ENCODE measurements around the gene TMEM184B. TPM values are rescaled to one million over a fixed set of nuclear protein-coding genes. Genes with fewer than 3 reads are reported as not detected.

TMEM184B gene
- total and polyA plus RNA-seq, 2 donors from 2014 or later, result 22.9 to 54.1 TPM

GRCh38 chr22:38308791-38309498, 36.1 kb upstream of the TMEM184B start:
- DNase-seq, result no peak
- peaks cover 0 to 50% (median 28%) of the 10 kb centered on the region in 3 donors for H3K4me1 ChIP-seq (ENCODE audit: control insufficient read depth in 2 of 3, insufficient read depth in 2 of 3, low read depth in 1 of 3, low read length in 3 of 3)
- H3K9me3 ChIP-seq (ENCODE audit: control insufficient read depth in 2 of 3, insufficient read depth in 1 of 3, low read length in 3 of 3), result no peaks in the 10 kb centered on the region
- H3K27me3 ChIP-seq (ENCODE audit: control insufficient read depth, insufficient read depth, low read length), result no peaks in the 10 kb centered on the region
- no peak overlapping the region for H3K27ac ChIP-seq (ENCODE audit: low read depth in 2 of 2, low read length in 2 of 2)
- peak overlapping the region in 1 of 3 donors; percentile 47 for H3K9ac ChIP-seq (ENCODE audit: low read length in 3 of 3)
- peaks cover 3 to 6% (median 3%) of the 10 kb centered on the region in 3 donors for H3K36me3 ChIP-seq (ENCODE audit: control insufficient read depth in 2 of 3, insufficient read depth in 3 of 3, low read length in 3 of 3)
- no peak for TF ChIP-seq CTCF (IDR thresholded peaks at IDR 0.05; ENCODE audit: borderline replicate concordance, extremely low read depth, insufficient read depth)
- H3K4me3 ChIP-seq (ENCODE audit: low read length in 3 of 3), result no peak overlapping the region
- intact Hi-C loops (cut with DNase I), result no loop called here
- FAIRE-seq, result no peak

- H3K27ac ChIP-seq (ENCODE audit: low read depth in 2 of 2, low read length in 2 of 2), result peak overlapping the region; percentile 40 to 54
- H3K4me1 ChIP-seq (ENCODE audit: control insufficient read depth in 2 of 3, insufficient read depth in 2 of 3, low read depth in 1 of 3, low read length in 3 of 3), result peaks cover 0 to 37% (median 27%) of the 10 kb centered on the region in 3 donors
- DNase-seq (peak in 3 of 5 donors; percentile 43 to 62 (median 53)), FAIRE-seq (peak; percentile 88)
- no peak for TF ChIP-seq CTCF (IDR thresholded peaks at IDR 0.05; ENCODE audit: borderline replicate concordance, extremely low read depth, insufficient read depth)
- intact Hi-C loops (cut with DNase I), result no loop called here
- H3K4me3 ChIP-seq (ENCODE audit: low read length in 3 of 3), result peak overlapping the region in 1 of 3 donors; percentile 35
- peak overlapping the region in 1 of 3 donors; percentile 17 for H3K9ac ChIP-seq (ENCODE audit: low read length in 3 of 3)
- H3K27me3 ChIP-seq (ENCODE audit: control insufficient read depth, insufficient read depth, low read length), result no peaks in the 10 kb centered on the region
- no peaks in the 10 kb centered on the region for H3K9me3 ChIP-seq (ENCODE audit: control insufficient read depth in 2 of 3, insufficient read depth in 1 of 3, low read length in 3 of 3)
- peaks cover 3 to 13% (median 5%) of the 10 kb centered on the region in 3 donors for H3K36me3 ChIP-seq (ENCODE audit: control insufficient read depth in 2 of 3, insufficient read depth in 3 of 3, low read length in 3 of 3)
Measured at GRCh38 chr22:38305471-38306448, 33.0 kb upstream of the TMEM184B start.

GRCh38 chr22:38304526-38304925, 31.7 kb upstream of the TMEM184B start:
- Histone ChIP-seq H3K27me3 (ENCODE audit: control insufficient read depth, insufficient read depth, low read length) (no peaks in the 10 kb centered on the region), H3K9ac (ENCODE audit: low read length in 3 of 3) (no peak overlapping the region), H3K4me3 (ENCODE audit: low read length in 3 of 3) (peak overlapping the region in 1 of 3 donors; percentile 4), H3K4me1 (ENCODE audit: control insufficient read depth in 2 of 3, insufficient read depth in 2 of 3, low read depth in 1 of 3, low read length in 3 of 3) (peaks cover 0 to 28% (median 27%) of the 10 kb centered on the region in 3 donors), H3K9me3 (ENCODE audit: control insufficient read depth in 2 of 3, insufficient read depth in 1 of 3, low read length in 3 of 3) (no peaks in the 10 kb centered on the region), H3K27ac (ENCODE audit: low read depth in 2 of 2, low read length in 2 of 2) (peak overlapping the region in 1 of 2 donors; percentile 24), H3K36me3 (ENCODE audit: control insufficient read depth in 2 of 3, insufficient read depth in 3 of 3, low read length in 3 of 3) (peaks cover 5 to 25% (median 11%) of the 10 kb centered on the region in 3 donors)
- intact Hi-C loops (cut with DNase I), result no loop called here
- FAIRE-seq (no peak), DNase-seq (no peak)
- peak; percentile 8 for TF ChIP-seq CTCF (IDR thresholded peaks at IDR 0.05; ENCODE audit: borderline replicate concordance, extremely low read depth, insufficient read depth)
